Measurements from ENCODE around the gene TUBB. TPM values are rescaled to one million over a fixed set of nuclear protein-coding genes. Genes with fewer than 3 reads are reported as not detected.

TUBB gene
- total and polyA plus RNA-seq, 9 donors = 242 to 772 (median 630) TPM

DNA sequence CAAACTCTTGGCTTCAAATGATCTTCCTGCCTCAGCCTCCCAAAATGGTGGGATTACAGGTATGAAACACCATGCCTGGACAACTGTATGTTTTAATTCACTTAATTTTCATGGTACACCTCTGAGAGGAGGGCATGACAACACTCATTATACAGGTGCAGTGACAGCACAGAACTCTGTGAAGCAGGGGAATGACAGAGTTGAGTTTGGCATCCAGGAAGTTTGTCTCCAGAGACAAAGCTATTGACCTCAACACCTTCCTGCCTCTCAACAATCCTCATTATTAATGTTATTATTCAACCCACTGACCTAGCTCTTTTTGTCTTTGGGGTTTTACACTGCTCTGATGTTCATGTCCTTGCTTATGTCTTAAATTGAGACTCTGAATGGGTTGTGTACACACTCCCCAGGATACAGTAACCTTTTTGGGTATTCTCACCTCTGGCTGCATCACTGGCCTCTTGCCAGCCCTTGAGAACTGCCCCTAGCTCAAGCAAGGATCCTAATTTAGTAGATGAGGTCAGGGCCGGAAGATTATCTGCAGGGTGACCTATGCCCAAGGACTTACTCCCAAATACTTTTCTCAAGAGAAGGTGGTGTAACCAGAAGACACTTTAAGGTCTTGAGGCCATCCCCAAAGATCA is 37.2 kb downstream of the TUBB start:
- 90 to 96% (median 91%) methylated on average over 1 of the region's 1 CpG for WGBS, 3 donors
- TF ChIP-seq, protein P1, sequence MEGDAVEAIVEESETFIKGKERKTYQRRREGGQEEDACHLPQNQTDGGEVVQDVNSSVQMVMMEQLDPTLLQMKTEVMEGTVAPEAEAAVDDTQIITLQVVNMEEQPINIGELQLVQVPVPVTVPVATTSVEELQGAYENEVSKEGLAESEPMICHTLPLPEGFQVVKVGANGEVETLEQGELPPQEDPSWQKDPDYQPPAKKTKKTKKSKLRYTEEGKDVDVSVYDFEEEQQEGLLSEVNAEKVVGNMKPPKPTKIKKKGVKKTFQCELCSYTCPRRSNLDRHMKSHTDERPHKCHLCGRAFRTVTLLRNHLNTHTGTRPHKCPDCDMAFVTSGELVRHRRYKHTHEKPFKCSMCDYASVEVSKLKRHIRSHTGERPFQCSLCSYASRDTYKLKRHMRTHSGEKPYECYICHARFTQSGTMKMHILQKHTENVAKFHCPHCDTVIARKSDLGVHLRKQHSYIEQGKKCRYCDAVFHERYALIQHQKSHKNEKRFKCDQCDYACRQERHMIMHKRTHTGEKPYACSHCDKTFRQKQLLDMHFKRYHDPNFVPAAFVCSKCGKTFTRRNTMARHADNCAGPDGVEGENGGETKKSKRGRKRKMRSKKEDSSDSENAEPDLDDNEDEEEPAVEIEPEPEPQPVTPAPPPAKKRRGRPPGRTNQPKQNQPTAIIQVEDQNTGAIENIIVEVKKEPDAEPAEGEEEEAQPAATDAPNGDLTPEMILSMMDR (IDR thresholded peaks at IDR 0.05) = no peak
- TF ChIP-seq EP300 (IDR thresholded peaks at IDR 0.05) (no peak), POLR2A (IDR thresholded peaks at IDR 0.05) (no peak)
- no peaks in the 10 kb centered on the region for H3K27me3 ChIP-seq
- intact Hi-C loops (cut with DNase I) = no loop called here
- H3K36me3 ChIP-seq = no peaks in the 10 kb centered on the region
- no peak for DNase-seq
- no peaks in the 10 kb centered on the region for H3K9me3 ChIP-seq
- no peak overlapping the region for H3K4me3 ChIP-seq
- no peak overlapping the region for H3K27ac ChIP-seq
- H3K4me1 ChIP-seq (ENCODE audit: insufficient read depth) = peaks cover 7% of the 10 kb centered on the region

DNA sequence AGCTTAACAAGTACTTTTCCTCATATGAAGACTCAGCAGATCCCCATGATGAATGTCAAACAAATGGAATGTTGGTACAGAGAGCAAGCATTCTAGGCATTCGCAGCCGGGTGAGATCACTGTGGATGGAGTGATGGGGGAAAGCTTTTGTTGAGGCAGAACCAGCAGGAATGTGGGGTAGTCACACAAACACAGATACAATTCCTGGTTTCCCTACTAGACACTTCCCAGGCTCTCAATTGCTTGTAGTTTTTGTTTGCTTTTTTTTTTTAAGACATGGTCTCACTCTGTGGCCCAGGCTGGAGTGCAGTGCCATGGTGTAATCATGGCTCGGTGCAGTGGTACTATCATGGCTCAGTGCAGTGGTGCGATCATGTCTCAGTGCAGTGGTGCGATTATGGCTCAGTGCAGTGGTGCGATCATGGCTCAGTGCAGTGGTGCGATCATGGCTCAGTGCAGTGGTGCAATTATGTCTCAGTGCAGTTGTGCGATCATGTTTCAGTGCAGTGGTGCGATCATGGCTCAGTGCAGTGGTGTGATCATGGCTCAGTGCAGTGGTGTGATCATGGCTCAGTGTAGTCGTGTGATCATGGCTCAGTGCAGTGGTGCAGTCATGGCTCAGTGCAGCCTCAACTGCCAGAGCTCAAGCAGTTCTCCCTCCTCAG is 39.6 kb downstream of the TUBB start:
- Histone ChIP-seq H3K9me3 (no peaks in the 10 kb centered on the region), H3K36me3 (no peaks in the 10 kb centered on the region), H3K4me1 (ENCODE audit: insufficient read depth) (no peaks in the 10 kb centered on the region), H3K27ac (no peak overlapping the region), H3K27me3 (no peaks in the 10 kb centered on the region), H3K4me3 (no peak overlapping the region)
- TF ChIP-seq EP300 (IDR thresholded peaks at IDR 0.05) (no peak), POLR2A (IDR thresholded peaks at IDR 0.05) (no peak)
- TF ChIP-seq, protein P1 (IDR thresholded peaks at IDR 0.05) = no peak
- DNase-seq = no peak
- 82 to 92% (median 91%) methylated on average over 10 of the region's 10 CpGs for WGBS, 3 donors
- intact Hi-C loops (cut with DNase I) = no loop called here

DNA sequence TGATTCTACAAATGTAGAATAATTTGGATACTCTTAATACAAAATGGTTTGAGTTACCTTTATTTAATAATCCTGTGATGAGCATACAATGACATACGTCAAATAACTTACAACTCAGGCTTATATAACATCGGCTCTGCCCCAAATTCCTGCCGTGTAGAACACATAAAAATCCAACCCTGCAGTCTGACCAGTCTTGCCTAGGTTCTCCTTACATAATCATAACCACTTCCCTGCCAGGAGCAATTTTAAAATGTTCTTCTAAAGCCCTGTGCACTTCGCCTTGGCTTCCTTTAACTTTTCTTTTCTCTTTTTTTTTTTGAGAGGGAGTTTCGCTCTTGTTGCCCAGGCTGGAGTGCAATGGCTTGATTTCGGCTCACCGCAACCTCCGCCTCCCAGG is 40.4 kb downstream of the TUBB start:
- Histone ChIP-seq H3K27ac (no peak overlapping the region), H3K36me3 (no peaks in the 10 kb centered on the region), H3K27me3 (no peaks in the 10 kb centered on the region), H3K4me3 (no peak overlapping the region), H3K4me1 (ENCODE audit: insufficient read depth) (no peaks in the 10 kb centered on the region), H3K9me3 (no peaks in the 10 kb centered on the region)
- TF ChIP-seq EP300 (IDR thresholded peaks at IDR 0.05) (no peak), POLR2A (IDR thresholded peaks at IDR 0.05) (no peak)
- TF ChIP-seq, protein P1 (IDR thresholded peaks at IDR 0.05) = no peak
- WGBS, 3 donors = 75 to 84% (median 82%) methylated on average over 8 of the region's 8 CpGs
- no peak for DNase-seq
- intact Hi-C loops (cut with DNase I) = no loop called here

DNA sequence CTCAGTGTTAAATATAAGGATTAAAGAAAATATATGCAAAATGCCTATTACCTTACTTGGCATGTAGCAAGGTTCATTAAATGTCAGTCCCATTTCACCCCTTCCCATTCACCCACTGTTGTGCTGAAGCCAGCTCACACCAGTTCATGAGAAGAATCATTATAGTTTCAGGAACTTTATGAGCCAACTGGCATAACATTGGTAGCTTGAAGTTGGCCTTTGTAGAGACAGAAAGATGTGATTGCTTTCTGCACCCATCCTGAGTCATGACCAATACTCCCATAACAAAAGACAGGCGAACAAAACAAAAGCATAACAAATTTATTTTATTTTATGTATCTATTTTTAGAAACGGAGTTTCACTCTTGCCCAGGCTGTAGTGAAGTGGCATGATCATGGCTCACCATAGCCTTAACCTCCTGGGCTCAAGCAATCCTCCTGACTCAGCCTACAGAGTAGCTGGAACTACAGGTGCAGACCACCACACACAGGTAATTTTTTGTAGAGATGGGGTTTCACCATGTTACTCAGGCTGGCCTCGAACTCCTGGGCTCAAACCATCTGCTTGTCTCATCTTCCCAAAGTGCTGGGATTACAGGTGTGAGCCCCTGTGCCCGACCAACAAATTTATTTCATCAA is 41.8 kb downstream of the TUBB start:
- TF ChIP-seq EP300 (IDR thresholded peaks at IDR 0.05) (no peak), POLR2A (IDR thresholded peaks at IDR 0.05) (no peak)
- TF ChIP-seq, protein P1 (IDR thresholded peaks at IDR 0.05) = no peak
- Histone ChIP-seq H3K36me3 (no peaks in the 10 kb centered on the region), H3K27ac (no peak overlapping the region), H3K4me1 (ENCODE audit: insufficient read depth) (no peaks in the 10 kb centered on the region), H3K4me3 (no peak overlapping the region), H3K9me3 (no peaks in the 10 kb centered on the region), H3K27me3 (no peaks in the 10 kb centered on the region)
- intact Hi-C loops (cut with DNase I) = no loop called here
- DNase-seq = no peak
- 90 to 93% (median 92%) methylated on average over 4 of the region's 4 CpGs for WGBS, 3 donors
